C4-2B (cell line): Measurements from ENCODE around the gene CFDP1.

Source experiments
- ZFX ChIP-seq: fragments of 450-650 bp; IDR thresholded peaks from 2 replicates; pipeline ENCODE4 v1.6.1; 2017
- TF ChIP-seq, protein P1 (sequence below): fragments of 450-650 bp; conservative IDR thresholded peaks from 2 replicates; pipeline ENCODE4 v1.5.1; 2017; ENCODE audit warnings: mild to moderate bottlenecking

DNA sequence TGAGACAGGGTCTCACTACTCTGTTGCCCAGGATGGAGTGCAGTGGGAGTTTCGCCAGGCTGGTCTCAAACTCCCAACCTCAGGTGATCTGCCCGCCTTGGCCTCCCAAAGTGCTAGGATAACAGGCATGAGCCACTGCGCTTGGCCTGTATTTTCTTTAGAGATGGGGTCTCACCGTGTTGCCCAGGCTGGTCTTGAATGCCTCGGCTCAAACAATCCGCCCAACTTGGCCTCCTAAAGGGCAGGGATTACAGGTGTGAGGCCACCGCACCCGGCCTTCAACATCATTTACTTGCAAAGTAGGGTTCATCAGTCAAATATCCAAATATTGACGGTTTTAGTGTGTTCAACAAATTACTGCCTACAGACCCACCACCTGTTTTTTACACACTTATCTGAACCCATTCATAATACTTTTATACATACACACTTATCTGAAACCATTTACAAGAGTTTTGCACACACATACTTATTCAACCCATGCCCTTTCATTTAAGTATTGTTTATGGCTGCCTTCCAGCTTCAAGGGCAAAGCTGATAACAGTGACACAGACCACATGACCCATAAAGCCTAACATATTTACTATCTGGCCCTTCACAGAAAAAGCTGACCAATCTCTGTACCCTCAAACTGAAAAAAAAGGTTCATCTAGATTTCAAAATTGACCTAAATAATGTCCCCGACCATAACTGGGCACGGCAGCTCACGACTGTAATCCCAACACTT lies 19.3 kb upstream of the CFDP1 start:
- TF ChIP-seq, protein P1, sequence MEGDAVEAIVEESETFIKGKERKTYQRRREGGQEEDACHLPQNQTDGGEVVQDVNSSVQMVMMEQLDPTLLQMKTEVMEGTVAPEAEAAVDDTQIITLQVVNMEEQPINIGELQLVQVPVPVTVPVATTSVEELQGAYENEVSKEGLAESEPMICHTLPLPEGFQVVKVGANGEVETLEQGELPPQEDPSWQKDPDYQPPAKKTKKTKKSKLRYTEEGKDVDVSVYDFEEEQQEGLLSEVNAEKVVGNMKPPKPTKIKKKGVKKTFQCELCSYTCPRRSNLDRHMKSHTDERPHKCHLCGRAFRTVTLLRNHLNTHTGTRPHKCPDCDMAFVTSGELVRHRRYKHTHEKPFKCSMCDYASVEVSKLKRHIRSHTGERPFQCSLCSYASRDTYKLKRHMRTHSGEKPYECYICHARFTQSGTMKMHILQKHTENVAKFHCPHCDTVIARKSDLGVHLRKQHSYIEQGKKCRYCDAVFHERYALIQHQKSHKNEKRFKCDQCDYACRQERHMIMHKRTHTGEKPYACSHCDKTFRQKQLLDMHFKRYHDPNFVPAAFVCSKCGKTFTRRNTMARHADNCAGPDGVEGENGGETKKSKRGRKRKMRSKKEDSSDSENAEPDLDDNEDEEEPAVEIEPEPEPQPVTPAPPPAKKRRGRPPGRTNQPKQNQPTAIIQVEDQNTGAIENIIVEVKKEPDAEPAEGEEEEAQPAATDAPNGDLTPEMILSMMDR: no peak
- no peak for TF ChIP-seq ZFX
